GM21619 (cell line): ENCODE results near the gene CLEC11A.
"Not testable (repeated sequence)": the region's sequence is repeated elsewhere in the genome, so short reads cannot be mapped to it uniquely, and the experiment has no call there.

Experiments
- ATAC-seq: cut with Tn5 transposase; IDR thresholded peaks from one replicate; pipeline ENCODE4 v1.9.1; 2021; ENCODE audit not compliant: unreplicated experiment

The CLEC11A gene

DNA sequence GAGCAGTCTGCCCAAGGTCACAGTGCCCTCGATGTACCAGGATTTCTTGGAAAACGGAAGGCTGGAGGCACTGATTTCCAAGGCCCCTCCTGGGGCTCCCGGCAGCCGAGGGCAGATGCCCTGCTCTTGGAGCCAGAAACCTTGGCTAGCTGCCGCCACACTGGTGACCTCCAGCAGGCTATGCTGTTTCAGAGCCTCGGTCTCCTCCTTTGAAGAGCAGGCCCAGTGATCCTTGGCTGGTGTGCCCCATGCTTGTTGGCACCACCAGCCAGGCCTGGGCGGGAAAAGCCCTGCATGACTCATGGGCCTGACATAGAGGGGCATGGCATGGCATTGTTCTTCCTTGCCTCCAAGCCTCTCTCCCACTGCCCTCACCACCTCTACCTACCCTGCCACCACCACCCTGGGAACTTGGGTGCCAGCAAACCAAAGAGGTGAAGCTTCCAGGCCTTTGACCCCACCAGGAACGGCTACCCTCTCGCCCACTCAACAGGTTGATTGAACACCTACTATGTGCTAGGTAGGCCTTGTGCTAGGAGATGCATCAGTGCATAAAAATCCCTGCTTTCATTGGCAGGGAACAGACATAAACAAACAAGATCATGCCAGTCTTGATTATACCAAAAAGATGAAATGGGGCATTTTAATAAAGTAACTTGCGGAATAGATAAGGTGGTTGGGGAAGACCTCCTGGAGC is 1.6 kb upstream of the CLEC11A start:
- ATAC-seq: no peak

DNA sequence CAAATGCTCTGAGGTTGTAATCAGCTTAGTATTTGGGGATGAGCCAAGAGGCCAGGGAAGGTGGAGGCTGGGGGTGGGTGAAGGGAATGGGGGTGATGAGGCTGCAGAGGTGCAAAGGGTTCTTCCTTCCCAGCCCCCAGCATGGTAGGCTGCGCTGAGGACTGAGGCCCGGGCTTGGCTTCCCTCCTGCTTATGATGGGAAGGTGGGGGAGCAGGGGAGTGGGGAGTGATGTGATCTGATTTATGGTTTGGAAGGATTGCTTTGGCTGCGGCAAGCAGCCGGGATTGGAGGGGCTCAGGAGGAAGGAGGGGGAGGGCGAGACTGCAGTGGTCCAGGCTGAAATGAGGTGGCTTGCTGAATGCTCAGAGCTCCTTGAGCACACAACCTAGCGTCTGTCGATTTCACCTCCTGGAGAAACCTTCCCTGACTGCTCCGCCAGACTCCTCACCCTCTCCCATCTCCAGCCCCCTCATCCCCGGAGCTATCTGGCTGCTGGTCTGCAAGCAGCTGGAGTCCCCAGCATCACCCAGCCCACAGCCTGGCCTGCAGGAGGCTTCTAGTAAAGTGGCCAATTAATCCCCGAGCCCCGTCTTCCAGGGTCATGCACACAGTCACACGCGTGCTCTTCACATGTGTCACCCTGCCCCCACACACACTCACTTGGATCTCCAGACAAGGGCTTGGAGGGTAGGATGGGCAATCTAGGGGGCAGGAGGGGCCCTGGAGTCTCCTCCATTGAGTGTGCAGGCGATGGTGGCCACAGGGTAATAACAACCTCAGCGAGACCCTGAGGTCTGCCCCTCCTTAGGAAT is 757 bp upstream of the CLEC11A start:
- no peak for ATAC-seq

DNA sequence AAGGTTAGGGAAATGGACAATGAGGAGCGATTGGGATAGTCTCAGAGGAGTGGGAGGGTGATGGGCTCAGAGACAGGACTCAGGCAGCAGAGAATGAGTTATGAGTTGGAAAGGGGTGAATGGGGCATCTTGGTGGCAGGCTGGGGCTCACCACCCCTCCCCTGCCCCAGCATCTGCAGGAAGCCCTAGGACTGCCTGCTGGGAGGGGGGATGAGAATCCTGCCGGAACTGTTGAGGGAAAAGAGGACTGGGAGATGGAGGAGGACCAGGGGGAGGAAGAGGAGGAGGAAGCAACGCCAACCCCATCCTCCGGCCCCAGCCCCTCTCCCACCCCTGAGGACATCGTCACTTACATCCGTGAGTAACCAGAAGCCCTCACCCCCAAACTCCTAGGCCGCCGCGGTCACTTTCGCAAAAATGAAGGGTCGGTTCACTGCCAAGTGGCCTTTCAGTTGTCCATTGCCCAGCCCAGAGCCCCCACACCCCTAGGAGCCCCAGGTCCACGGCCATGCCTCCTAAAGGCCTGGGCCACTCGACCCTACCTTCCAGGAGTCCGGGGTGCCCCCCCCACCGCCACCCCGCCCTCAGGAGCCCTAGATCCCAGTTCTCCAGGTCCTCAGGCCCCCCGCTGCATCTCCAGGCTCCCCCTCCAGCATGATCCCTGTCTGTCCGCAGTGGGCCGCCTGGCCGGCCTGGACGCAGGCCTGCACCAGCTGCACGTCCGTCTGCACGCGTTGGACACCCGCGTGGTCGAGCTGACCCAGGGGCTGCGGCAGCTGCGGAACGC is 764 bp downstream of the CLEC11A start:
- ATAC-seq: no peak

DNA sequence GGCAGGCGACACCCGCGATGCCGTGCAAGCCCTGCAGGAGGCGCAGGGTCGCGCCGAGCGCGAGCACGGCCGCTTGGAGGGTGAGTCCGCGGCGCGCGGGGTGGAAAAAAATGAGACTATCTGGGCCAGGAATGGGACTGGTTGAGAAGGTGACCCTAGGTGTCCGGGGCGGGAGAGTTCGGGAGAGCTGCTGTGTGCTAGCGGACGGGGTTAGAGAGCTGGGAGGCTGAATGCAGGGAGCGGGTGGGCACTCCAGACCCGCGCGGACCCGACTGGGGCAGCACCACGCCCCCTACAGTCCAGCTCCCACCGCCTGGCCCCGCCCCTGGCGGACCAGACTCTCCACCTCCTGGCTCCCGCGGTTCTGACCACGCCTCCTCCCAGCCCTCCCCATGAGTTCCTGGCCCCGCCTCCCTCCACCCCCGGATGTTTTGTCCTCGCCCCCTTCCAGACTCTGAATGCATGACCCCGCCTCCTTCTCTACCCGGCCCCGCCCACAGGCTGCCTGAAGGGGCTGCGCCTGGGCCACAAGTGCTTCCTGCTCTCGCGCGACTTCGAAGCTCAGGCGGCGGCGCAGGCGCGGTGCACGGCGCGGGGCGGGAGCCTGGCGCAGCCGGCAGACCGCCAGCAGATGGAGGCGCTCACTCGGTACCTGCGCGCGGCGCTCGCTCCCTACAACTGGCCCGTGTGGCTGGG is 1.5 kb downstream of the CLEC11A start:
- peak; percentile 64 for ATAC-seq

DNA sequence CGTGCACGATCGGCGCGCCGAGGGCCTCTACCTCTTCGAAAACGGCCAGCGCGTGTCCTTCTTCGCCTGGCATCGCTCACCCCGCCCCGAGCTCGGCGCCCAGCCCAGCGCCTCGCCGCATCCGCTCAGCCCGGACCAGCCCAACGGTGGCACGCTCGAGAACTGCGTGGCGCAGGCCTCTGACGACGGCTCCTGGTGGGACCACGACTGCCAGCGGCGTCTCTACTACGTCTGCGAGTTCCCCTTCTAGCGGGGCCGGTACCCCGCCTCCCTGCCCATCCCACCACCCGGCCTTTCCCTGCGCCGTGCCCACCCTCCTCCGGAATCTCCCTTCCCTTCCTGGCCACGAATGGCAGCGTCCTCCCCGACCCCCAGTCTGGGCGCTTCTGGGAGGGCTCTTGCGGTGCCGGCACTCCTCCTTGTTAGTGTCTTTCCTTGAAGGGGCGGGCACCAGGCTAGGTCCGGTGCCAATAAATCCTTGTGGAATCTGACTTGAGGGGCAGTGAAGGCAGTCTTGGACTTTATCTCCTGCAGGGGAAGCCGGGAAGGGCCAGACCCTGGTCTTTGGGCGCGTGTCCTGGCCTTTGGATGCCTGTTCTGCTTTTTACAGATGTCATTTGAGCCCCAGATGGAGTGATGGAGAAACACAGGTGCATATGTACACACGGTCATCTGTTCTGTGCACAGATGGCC is 2.2 kb downstream of the CLEC11A start:
- peak; percentile 24 for ATAC-seq

DNA sequence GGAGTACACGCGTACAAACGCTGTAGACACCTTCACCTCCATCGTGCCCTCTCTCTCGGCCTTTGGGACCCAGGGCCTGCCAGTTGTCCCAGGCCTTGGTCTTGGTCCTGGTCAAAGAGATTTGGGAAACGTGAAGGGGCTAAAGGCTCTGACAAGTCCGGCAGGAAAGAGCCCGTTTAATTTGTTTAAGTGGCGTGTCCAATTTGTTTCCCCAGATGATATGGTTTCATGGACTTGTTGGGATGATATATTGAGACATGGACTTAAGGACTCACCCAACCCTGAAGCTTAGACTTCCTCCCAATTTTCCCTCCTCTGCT is 2.7 kb downstream of the CLEC11A start:
- ATAC-seq: no peak

DNA sequence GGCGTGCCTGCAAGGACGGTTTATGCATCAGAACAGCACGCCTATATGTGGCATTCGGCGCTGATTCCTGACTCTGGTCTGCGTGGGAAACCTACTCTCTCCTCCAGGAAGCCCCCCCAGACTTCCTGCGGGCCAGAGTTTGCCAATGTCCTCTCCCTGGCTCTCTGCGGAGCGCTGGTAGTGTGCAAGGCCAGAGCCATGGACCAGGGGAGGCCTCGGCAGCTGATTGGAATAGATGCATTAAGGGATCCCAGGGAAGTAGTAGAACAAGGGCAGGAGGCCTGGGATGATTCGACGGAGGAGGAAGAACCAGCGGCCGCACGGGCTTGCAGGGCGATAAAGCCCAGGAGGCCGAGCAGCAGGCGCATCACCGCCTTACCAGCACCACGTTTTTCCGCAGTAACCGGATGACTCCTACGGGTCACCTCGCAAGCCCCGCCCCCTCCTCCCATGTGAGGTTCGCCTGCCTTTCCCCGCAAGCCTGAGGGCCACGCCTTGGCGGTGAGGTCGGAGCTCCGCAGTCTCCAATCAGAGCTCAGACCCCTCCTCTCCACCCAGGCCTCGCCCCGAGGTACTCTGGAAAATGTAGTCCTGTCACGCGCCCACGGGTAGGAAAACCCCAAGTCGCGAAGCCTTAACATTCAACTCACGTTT is 5.0 kb downstream of the CLEC11A start:
- no peak for ATAC-seq

DNA sequence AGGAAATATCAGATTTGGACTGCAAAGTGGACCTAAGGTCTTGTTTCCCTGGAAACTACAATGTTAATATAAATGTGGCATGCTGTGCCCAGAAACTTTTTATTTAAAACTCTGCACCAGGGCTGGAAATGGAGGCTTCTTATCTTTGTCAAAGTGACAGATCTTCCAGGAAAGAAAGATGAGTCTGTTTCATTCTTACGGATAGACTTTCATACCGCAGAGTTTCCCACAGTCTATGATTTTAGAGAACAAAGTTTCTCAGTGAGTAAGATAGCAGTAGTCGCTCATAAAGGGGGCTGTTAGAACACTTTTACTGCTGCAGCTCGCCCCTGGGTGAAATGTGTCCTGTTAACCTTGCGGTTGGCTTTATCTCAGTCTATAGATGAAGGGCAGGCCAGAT is 6.7 kb downstream of the CLEC11A start:
- ATAC-seq: no peak

DNA sequence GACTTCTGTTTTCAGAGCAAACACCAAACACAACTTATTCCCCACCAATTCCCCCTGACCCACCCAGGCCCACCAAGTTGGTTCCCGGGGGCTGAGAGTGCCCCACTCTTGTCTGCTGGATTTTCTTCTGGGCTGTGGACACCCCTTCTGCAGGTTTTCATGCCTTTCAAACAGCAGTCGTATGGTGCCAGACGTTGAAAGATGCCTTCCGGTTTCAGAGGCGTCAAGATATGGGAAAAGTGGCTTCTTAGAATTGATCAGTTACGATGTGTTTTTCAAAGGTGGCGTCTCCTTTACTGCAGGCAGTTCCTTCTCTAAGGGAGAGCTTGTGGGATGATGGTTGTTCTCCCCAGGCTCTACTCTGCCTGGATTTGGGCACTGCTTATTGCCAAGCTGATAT is 12.7 kb downstream of the CLEC11A start:
- ATAC-seq: no peak

DNA sequence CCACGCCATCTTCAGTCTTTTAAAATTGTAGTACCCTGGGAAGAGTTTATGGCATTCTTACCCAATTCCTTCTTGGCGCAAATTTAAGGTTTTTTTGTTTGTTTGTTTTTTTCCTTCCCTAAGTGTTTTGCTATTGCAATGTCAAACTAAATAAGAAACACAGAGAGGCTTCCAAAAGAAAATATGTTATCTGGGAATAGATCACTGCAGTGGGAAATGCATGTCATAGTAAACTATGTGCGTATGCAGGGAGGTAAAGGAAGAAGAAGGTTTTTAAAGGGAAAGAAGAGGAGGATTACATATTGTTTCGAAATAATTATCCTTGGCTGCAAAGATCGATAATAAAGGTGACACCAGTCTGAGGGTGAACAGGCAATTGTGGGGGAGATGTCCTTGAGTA is 13.2 kb downstream of the CLEC11A start:
- ATAC-seq: no peak

DNA sequence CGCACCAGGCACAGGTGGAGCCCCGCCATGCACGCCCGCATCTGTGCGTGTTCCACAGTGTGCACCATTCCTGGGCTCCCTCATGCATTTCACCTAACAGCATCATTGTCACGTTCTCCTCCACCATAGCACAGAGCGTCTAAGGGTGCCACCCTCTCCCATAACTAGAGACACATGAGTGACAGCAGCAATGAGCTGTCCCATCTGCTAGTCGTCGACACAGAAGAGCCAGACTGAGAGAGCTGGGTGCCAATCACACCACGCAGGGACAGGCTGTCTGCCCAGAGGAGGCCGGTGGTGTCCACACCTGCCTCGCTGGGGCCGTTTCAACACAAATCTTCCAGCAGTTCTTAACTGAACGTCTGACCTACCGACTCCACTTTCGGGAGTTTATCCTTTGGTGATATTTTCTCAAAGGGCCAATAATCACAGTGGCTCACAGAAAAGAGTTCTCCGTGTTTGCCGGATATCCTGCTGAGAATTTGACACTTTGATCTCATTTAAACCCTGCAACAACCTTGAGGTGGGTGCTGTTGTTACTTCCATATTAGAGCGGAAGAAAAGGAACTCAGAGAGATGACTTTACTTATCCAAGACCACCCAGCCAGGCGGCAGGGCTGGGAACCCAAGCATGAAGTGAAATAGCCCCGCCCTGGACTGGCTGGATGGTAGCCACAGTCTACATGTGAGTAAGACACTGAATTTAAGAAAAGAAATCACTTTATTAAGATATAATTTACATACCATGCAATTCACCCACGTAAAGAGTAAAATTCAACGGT is 16.2 kb downstream of the CLEC11A start:
- ATAC-seq: no peak

DNA sequence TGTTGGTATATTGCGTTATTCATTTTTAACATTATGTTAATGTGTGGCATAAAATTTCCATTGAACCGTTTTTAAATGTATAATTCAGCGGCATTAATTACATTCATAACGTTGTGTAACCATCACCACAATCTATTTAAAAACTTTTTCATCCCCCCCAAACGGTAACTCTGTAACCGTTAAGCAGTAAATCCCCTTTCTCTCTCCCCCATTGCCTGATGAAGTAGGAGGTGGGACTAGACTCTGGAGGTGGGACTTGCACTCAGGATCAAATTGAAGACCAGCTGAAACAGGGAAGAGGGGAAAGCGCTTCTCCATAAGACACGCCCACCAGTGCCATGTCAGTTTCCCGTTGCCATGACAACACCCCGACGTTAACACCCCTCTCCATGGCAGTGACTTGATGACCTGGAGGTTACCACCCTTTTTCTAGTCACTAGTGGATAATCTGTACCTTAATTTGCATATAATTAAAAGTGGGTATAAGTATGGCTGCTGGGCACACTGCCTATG is 16.8 kb downstream of the CLEC11A start:
- ATAC-seq: no peak

DNA sequence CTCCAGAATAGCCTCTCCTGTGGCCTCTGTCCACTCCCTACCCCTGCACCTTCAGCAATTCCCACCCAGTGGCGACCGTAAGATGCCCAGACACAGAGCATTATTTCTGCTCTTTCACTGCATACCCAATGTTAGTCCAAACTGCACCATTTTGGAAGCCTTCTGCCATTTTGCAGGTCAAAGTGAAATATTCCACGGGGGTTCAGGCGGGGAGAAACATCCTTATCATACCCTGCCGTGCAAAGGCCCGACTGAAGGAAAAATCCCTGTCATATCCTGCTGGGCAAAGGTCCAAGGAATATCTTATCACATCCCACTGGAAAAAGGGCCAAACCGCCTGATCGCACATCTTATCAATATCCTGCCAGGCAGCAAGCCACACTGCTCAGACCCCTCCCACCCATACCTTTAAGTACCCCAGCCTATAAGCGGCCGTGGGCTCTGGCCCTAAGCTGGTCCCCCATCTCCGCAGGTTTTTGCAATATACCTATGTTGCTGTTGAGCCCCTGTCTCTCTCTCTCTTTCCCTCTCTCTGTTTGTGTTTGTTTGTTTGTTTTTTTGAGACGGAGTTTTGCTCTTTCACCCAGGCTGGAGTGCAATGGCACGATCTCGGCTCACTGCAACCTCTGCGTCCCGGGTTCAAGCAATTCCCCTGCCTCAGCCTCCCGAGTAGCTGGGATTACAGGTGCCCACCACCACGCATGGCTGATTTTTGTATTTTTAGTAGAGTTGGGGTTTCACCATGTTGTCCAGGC is 18.2 kb downstream of the CLEC11A start:
- ATAC-seq: no peak

DNA sequence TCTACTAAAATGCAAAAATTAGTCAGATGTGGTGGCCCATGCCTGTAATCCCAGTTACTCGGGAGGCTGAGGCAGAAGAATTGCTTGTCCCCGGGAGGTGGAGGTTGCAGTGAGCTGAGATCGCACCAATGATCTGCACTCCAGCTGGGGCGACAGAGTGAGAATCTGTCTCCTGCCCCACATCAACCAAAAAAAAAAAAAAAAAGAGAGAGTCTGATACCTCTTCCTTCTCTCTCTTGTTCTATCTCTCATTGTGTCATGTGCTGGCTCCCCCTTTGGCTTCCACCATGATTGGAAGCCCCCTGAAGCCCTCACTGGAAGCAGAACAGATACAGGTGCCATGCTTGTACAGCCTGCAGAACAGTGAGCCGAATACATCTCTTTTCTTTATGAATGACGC is 20.4 kb downstream of the CLEC11A start:
- no peak for ATAC-seq

DNA sequence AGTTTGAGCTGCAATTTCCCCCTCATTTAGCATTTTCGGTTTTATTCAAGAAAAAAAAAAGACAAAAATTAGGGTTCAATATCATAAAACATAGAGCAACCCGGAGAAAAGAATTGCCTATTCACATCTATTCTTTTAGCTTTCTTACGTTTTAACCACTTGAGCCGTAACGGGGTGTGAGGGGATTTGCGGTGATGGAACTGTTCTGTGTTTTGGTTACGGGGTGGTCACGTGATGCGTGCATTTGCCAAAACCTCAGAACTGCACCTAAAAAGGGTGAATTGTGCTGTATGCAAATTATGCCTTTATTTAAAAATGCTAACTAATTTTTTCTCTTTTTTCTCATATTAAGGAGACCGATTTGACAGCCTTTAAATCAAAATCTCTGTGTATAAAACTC is 22.1 kb downstream of the CLEC11A start:
- no peak for ATAC-seq

DNA sequence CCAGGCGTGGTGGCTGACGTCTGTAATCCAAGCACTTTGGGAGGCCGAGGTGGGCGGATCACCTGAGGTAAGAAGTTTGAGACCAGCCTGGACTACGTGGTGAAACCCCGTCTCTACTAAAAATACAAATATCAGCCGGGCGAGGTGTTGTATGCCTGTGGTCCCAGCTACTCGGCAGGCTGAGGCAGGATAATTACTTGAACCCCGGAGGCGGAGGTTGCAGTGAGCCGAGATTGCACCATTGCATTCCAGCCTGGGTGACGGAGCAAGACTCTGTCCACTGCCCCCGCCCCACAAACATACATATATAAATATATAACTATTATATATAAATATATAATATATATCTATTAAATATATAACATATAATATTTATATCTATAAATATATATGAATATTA is 24.0 kb downstream of the CLEC11A start:
- ATAC-seq: not testable (repeated sequence)

DNA sequence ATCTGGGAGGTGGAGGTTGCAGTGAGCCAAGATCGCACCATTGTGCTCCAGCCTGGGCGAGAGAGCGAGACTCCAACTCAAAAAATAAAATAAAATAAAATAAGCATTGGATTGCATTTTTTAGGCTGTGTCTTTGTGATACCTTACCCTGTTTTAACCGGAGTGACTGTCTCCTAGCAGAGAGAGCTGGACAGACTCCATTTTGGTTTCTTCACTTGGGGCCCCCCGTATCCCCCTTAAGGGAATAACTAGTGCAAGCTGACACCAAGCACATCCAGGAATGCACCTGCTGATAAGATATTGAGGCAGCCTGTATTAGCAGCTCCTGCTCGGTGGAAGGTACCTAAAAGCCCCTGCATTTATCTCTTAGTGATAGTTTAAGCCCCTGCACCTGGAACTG is 26.3 kb downstream of the CLEC11A start:
- ATAC-seq: no peak

DNA sequence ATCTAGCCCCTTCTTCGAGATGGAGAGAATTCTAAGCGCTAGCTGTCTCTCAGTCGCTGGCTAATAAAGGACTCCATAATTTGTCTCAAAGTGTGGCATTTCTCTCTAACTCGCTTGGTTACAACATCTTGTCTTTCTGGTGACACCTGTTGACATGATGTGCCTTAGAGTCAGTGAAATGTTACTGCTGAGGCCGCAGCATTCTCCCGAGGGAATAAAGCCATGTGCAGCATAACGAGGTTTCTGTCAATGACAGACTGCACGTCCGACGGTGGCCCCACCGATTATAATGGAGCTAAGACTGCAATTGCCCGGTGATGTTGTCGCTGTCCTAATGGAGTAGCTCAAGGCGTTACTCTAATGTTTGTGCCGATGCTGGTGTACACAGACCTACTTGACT is 26.8 kb downstream of the CLEC11A start:
- no peak for ATAC-seq

DNA sequence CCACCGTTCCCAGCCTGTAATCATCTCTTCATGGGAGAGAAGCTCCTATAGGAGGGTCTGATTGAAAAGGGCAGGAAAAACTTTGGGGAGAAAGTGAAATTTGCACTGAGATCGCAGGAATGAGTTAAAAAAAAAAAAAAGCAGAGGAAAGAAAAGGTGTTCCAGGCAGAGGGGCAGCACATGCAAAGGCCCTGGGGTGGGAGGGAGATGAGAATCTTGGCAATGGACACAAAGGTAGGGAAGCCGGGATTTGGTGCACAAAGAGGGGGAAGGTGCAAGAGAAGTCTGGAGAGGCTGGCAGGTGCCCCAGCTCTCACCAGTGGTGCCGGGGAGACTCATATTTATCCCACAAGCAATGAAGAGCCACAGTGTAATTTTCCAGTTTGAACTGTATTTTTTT is 30.7 kb downstream of the CLEC11A start:
- no peak for ATAC-seq
